Fibroblast of skin of scalp (primary cell): ENCODE data around the gene FGF1. TPM values are rescaled to one million over a fixed set of nuclear protein-coding genes. Genes with fewer than 3 reads are reported as not detected.

Experiments
- DNase-seq: peaks from one replicate; pipeline ENCODE4 v3.0.0-alpha.2; 2013
- polyA plus RNA-seq, 2 experiments: library from polyadenylated mRNA; unstranded; fragments of 120-200 nt; gene quantifications; one replicate each; pipeline ENCODE4 v1.2.1, GENCODE V29; 2013; ENCODE audit not compliant: insufficient read length in 2 of 2

FGF1 gene
- 26.1 TPM for polyA plus RNA-seq (2013, experiment 1 of 2; ENCODE audit: insufficient read length)
- 22.4 TPM for polyA plus RNA-seq (2013, experiment 2 of 2; ENCODE audit: insufficient read length)

DNA sequence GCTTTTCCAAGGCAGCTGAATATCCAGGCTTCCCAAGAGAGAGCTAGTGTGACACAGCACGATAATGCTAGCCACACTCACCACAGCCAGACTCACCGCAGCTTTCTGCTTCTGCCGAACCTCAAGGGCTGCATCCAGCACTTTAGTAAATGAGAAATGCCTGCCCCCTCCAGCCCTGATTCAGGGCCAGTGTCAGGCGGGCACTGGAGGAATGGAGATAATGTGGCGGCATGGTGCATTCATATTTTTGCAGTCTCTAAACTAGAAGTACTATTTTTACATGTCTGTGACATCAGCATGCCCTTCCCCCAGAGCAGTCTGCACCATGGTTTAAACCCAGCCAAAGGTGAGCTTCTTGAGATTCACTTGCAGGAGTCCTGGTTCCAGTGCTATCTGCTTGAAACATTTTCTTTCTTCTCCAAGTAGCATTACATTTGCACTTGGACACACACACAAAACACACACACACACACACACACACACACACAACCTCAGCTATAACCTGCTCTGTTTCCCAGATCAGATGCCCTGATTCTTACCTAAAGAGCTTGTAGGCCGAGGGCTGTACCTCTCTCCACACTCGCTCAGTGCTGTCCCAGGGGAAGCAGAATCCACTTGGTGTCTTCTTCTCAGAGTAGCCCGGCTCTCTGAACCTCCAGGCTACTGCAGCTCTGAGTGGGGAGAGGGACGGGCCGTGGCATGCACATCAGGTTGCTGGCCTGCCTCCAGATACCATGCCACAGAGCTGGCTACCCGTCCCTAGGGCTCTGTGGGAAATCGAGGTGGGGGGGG is at the start of gene FGF1:
Gene FGF1 (minus strand): TSS at position 673 of the 792 bp plus-strand sequence. CDS start 71,963 bp downstream, outside the sequence.
- peak; percentile 35 for DNase-seq

DNA sequence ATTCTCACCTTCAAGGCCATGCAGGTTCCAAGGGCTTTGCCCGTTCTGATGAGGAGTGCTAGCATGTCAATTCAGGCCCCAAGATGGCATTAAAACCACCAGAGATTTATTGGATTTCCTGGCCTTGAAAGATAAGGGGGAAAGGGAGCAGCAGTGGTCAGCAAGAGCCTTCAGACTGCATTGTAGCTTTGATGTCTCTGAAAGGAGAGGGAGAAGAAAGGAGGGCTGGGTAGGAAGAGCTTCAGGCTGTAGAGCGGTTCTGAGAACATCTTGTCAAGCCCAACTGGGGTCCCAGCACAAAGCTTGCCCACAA is 41.8 kb upstream of the FGF1 start:
- no peak for DNase-seq

DNA sequence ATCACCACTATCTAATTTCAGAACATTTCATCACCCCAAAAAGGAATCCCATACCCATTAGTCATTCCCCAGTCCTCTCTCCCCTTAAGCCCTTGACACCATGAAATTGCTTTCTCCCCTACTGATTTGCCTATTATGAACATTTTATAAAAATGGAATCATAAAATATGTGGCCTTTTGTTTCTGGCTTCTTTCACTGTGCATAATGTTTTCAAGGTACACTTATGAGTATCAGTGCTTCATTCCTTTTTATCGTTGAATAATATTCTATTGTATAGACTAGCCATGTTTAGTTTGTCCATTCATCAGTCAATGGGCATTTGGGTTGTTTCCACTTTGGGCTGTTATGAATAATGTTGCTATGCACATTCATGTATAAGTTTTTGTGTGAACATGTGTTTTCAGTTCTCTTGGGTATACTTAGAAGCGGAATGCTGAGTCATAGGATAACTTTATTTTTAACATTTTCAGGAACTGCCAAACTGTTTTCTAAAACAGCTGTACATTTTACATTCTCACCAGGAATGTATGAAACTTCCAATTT is 40.4 kb upstream of the FGF1 start:
- DNase-seq = peak; percentile 97

DNA sequence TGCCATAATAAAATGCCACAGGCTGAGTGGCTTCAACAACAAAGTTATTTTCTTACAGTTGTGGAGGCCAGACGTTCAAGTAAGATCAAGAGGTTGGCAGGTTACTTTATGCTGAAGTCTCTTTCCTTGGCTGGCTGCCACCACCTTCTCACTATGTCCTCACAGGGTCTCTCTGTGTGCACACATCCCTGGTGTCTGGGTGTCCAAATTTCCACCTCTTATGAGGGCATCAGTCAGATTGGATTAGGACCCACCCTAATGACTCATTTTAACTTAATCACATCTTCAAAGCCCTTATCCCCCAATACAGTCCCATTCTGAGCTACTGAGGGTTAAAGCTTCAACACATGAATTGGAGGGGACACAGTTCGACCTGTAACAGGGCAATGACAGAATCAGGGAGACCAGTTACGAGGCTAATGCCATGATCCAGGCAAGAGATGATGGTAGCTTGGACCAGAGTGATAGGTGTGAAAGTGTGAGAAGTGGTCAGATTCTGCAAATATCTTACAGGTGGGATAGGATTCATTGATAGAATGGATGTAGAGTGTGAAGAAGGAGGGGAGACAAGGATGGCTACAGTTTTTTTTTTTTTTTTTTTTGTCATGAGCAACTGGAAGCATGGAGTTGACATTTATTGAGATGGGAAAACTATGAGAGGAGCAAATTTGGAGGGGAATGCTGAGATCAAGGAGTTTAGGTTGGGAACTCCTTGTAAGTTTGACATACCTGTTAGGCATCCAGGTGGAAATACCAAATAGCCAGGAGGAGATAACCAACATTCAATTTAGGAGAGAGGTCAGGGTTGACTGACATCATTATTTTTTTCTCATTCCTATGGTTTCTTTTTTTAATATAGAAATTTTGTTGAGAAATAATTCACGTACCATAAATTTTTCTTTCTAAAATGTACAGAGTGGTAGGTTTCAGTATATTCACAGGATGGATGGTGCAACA is 39.6 kb upstream of the FGF1 start:
- DNase-seq = peak; percentile 35

DNA sequence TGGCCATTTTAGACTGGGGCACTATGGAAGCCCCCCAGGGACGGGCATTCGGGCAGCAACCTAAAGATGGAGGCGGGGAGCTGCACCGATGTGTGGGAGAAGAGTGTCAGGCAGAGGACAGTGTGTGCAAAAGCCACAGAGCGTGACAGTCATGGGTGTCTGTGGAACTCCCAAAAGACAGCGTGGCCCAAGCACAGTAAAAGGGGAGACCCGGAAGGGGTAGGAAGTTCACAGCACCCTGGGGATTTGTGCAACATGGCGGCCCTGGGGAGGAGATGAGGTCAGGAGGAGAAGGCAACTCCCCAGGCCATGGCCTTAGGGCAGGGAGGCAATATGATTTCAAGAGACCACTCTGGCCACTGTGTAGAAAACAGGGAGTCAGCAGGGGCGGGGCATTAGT is 38.9 kb upstream of the FGF1 start:
- no peak for DNase-seq

DNA sequence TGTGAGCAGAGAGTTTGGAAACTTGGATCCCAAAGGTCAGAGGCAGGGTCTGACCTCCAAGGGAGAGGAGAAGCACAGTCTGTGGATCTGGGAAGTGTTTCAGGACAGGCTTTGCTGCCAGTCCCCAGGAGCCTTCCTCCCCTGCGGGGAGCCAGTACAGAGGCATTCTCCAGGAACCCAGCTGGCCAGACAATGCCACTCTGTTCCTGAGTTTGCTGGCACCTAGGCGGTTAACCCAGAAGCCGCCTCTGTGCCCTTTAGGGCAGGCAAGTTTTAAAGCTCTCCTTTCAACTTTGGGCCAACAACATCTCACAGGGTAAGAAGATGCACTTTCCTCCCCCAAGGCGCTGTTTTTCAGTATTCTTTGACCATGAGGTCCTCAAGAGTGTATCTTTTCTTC is 37.0 kb upstream of the FGF1 start:
- DNase-seq = no peak

DNA sequence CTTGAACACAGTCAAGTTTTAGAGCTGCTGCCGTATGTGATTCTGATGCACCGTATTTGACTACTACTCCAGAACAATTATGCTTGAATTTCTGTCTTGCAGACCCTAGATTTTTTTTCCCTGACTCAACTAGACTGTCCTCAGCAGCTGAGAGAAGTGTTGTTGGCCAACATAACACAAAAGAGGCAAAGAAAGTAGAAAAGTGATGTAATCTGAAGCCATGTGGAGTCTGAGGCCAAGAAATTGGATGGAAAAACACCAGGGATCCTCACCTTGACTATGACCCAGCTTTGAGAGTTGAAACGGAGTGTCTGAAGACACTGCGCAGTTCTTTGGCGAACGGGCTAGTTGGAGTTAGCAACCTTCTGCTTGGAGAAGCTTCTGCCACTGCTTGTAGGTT is 36.3 kb upstream of the FGF1 start:
- DNase-seq = peak; percentile 29

DNA sequence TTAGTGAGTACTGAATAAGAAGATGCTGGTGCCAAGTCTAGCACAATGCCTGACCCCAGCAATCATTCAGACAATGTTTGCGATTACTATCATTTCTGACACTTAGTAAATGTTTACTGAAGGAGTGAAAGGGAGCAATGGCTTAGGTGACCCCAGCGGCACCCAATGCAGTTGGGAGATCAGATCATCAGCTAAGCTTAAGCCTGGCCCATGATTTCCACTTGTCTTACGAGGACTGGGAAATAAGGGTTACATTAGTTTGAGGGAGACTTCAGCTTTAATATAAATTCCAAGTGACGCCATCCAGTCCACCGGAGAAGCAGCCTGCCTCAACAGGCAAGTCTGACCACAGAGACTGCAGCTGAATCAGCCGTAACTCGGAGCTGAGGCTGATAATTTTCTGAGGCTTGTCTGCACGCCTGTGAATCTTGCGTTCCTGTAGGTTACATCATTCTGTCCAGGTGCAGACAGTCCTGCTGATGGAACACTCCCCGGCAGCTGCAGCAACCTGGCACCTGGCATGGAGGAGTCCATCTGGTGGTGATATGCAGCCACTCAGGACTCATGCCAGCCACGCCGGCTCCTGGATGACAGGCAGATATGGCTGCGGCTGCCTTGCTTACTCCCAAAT is 34.9 kb upstream of the FGF1 start:
- no peak for DNase-seq

DNA sequence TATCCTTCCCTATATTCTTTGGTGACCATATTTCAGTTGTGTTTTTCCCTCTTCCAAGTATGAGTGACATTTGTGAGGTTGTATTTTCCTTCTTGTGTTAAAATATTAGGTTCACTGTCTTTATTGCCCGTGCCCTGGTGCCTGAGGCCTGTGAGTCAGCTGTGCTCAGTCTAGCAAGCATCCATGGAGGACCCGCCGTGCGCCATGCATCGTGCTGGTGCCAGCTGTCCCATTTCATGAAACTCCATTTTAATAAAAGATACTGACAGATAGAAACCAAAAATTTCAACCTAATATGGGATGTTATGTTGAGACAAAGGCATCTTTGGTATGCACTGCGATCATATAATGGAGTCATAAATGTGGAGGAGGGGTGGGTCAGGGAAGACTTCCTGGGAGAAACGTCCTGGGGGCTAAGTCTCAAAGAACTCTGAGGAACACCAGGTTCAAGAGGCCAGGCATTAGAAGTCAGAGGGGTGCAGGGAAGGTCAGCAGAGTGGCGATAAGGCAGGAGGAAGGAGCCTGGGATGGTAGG is 34.0 kb upstream of the FGF1 start:
- DNase-seq = peak; percentile 75

DNA sequence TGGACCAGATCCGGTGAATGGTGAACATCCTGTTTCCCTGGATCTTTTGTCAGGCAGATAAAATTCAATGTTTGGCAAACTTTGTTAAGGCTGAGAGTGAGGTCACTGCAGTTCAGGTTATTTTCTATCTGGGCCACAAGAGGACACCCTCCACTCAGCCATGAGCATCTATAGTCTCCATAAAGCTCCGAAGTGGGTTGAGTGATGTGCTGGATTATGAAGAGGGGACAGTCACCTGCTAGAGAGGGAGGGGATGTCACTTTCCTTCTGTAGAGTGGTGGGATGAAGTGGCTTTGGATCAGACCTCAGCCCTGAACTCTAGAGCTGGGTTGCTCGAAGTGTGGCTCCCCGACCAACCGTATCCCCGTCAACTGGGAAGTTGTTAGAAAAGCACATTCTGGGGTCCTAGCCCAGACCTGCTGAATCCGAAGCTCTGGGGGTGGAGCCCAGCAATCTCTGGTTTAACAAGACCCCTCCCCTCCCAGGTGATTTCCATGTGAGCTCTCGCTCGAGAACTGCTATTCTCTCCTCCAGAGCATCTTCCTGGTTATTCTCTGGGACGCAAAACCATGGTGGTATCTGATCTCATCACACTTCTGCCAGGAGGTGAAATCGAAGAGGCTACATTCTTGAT is 31.8 kb upstream of the FGF1 start:
- DNase-seq = peak; percentile 77

DNA sequence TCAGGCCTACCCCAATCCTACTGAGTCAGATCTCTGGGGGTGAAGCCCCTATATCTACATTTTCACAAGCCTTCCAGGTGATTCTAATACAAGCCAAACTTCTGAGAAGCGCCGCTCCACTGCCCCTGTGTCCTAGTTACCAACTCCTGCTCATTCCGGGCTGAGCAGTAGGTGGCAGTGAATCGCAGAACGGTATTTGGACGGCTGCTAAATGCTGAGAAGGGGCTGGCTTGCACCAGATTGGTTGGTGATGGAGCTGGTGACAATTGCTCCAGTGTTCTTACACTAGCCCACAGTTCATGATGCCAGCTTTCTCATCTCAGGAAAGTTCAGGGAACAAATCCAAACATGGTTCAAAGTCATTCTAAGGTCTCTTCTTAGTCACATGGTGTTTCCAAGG is 31.1 kb upstream of the FGF1 start:
- DNase-seq = peak; percentile 72

DNA sequence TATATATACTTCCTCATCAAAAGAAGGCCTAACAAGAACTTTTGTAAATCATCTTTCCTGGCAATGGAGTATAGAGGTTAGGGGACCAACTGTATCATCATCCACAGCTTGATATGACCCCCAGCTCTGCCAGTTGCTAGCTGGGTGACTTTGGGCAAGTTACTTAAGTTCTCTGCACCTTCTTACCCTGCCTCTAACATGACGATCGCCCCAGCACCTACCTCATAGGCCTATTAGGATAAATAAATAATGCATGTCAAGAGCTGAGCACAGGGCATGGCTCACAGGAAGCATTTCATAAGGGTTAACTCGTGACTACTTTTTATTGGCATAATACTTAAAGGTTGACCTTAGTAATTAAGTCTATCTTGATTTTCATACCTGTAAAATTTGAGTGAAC is 29.4 kb upstream of the FGF1 start:
- no peak for DNase-seq

DNA sequence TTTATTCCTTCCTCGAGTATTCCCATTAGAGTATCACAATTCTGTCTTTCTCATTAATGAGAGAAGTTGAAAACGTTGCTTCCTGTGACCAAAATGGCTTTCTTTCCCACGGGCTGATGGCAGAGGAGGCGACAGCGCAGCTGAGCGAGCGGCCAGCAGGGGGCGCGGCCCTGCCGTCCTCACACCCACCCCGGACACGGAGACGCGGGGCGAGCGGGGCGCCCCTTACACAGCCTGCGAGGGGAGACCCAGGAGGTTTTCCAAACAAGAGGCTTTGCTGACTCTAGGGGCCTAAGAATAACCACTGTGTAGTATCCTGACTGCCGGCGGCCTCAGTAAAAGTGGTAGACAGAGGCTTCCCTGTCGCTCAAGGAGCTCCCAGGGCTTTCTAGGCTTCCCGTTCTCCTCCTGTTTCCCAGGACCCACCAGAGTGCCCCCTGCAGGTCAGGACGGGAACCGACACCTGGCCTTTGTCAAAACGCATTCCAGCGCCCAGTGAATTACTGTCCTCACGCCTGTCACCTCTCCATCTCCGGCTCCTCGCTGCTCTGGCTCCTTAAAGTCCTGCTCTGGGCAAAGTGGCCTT is 27.3 kb upstream of the FGF1 start:
- peak; percentile 87 for DNase-seq

DNA sequence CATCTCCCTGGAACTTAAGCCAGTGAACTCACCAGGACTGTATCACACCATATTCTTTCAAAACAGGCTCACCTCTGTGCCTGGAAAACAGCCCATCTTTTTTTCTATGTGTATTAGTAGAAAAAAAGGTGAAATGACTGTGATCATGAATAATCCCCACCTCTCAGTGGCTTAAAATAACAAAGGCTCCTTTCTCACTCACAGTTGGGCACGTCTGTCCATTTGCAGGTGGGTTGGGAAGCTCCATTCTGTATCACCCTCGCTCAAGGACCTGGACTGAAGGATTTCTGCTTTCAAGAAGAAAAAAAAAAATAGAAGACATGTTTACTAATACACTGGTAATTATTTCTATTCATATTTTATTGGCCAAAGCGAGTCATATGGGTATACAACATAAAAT is 17.3 kb upstream of the FGF1 start:
- DNase-seq = no peak

DNA sequence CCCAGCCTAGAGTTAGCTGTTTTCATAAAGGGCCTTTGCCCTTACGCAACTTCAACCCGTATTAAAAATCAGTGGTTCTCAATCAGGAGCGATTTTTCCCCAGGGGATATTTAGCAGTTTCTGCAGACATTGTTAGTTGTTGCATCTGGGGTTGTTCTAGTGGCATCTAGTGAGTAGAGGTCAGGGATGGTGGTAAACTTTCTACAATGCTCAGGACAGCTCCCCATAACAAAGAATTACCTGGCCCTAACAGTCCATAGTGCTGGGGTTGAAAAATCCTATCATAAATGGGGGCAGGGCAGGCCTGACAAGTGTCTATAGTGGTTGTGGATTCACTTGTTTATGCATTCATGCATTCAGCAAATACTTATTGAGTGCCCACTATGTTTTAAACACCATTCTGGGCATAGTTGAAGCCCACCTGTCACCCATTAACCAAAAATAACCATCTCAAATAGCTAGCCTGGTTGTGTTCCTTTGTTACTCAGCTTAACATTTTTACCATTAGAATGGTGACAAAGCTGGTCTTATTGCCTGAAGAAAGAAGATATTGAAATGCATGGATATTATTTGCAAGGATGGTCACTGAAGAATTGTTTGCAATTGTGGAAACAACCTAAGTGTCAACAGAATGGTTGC is 15.9 kb upstream of the FGF1 start:
- DNase-seq = no peak

DNA sequence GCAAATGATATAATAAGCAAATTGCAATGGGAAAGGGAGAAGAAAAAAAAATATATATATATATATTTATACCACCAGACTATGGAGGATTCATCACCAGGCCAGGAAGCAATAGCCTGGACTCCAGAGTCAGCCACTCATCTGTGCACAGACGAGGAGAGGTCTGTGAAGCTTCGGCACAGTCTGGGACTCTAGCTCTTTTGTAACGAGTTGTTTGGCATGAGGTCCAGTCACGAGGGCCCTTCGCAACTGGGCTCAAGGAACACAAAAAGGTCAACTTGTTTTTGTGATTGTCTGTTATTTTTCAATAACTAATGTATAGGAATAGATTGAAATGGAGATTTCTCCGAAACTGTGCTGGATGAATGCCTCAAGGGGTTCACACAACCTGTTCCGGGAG is 14.7 kb upstream of the FGF1 start:
- DNase-seq = no peak

DNA sequence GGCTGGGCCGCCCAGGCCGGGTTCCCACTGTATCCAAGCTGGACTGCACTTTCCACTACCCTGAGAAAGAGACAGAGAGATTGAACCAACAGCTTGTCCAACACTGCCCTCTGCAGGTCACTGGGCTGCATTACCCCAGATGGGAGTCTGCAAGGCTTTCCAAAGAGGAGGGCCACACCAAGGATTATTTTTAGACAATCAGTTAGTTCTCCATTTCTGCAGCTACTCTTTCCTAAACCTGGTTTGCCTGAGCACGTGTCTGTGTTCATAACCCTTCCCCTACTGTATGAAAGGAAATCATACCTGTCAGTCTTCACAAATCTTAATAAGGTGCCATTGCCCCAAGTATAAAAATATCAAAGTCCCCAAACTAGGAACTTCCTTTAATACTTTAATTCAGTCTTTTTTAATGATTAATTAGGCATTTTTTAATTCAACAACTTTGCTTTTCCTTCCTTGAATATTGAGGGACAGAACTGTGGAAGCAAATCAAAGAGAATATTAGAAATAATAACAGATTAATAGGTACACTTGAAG is 13.4 kb upstream of the FGF1 start:
- DNase-seq = peak; percentile 82

DNA sequence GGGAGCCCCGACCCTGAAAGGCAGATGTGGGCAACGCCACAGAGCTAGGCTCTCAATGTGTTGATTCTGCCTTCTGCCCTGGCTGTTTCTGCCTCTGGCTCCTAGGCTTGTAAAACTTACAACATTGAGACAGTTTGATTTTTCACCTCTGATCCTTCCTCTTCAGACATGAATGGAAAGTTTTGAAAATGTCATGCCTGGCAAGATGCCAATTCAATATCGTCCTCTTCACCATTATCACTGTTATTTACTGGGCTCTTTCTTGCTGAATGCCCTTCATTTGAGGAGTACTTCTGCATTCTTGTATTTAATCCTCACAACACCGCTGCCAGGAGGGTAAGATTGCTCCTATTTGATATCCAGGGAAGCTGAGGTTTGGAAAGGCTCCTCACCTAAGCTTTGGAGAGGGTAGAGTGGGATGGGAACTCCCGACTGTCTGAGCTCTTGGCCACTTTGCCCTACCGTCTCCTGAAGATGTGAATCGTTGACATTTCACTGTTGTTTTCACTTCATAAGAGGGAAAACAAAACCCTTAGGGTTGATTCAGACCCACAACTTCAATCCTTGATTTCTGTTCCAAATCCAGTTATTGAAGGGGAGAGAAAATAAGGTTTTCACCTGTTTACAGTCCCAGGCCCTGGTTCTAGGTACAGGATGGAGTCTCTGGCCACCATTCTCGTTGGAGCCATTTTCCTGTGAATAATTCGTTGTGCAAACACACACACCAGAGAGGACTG is 12.7 kb upstream of the FGF1 start:
- DNase-seq = no peak

DNA sequence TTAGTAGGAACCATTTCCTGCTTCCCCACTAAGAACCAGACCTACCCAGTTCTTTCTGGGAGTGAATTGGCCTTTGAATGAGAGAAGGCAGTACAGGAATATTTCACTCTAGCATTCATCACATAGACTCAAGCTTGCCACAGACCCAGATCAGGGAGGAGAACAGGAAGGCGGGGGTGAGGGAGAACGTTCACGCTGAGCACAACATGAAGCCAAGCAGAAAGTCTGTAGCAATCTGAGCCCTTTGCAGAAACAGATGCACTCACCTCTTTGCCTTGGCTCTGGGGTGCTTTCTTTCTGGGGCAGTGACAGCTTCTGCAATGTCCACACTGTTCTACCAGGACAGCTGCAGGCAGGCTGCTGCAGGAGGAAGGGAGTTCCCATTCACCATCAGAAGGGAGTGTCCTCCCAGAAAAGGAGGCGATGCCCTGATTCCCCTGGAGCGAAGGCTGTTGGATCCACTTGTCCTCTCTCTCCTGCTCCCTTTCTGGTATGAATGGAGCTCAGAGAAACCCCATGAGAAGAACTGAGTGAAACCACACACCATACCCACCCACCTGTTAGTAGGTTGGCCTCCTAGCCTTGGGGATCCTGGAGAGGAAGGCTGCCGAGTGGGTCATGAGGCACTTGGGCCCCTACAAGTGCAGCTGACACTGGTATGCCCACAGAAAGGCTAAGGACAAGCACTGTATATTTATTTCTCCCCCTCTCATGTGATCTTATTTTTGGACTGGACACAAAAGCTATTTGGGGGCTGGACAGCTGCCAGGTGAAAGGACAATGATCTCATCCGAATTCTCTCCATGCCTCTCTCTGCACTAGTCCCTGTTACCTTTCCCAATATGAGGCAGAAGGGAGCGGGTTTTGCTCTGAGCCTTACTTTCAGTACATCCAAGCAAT is 11.7 kb upstream of the FGF1 start:
- DNase-seq = peak; percentile 71
